ENCODE data around the gene WNT11. TPM values are rescaled to one million over a fixed set of nuclear protein-coding genes. Genes with fewer than 3 reads are reported as not detected.

Gene WNT11
- total RNA-seq, 1 donor from 2014 or later = not detected

- peak; percentile 98 for TF ChIP-seq CTCF (IDR thresholded peaks at IDR 0.05; ENCODE audit: insufficient read depth, low read length, severe bottlenecking)
- FAIRE-seq (no peak), DNase-seq (ENCODE audit: low read depth) (peak; percentile 55)
- Histone ChIP-seq H3K4me3 (ENCODE audit: low read depth, low read length) (peak overlapping the region; percentile 7), H3K36me3 (ENCODE audit: control insufficient read depth, insufficient read depth, low read length) (no peaks in the 10 kb centered on the region), H3K27me3 (ENCODE audit: control insufficient read depth, insufficient read depth, low read length) (peaks cover 43% of the 10 kb centered on the region)
These were observed 1.5 kb upstream of the WNT11 start for GRCh38 chr11:76207642-76208401.

DNA sequence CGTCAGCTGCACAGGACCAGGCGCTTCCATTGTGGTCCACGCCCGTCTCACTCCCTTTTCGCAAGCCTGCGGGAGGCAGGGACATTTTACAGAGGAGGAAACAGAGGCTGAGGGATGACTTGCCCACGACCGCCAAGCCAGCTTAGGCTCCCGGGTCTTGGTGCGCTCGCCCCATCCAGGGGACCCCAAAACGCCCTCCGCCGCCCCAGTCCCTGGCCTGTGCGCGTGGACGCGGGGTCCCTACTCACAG, 300 bp downstream of the WNT11 start:
- TF ChIP-seq CTCF (IDR thresholded peaks at IDR 0.05; ENCODE audit: insufficient read depth, low read length, severe bottlenecking) = no peak
- no peak for DNase-seq (ENCODE audit: low read depth)
- Histone ChIP-seq H3K36me3 (ENCODE audit: control insufficient read depth, insufficient read depth, low read length) (no peaks in the 10 kb centered on the region), H3K4me3 (ENCODE audit: low read depth, low read length) (peak overlapping the region; percentile 10), H3K27me3 (ENCODE audit: control insufficient read depth, insufficient read depth, low read length) (peaks cover 32% of the 10 kb centered on the region)
- FAIRE-seq = no peak

DNA sequence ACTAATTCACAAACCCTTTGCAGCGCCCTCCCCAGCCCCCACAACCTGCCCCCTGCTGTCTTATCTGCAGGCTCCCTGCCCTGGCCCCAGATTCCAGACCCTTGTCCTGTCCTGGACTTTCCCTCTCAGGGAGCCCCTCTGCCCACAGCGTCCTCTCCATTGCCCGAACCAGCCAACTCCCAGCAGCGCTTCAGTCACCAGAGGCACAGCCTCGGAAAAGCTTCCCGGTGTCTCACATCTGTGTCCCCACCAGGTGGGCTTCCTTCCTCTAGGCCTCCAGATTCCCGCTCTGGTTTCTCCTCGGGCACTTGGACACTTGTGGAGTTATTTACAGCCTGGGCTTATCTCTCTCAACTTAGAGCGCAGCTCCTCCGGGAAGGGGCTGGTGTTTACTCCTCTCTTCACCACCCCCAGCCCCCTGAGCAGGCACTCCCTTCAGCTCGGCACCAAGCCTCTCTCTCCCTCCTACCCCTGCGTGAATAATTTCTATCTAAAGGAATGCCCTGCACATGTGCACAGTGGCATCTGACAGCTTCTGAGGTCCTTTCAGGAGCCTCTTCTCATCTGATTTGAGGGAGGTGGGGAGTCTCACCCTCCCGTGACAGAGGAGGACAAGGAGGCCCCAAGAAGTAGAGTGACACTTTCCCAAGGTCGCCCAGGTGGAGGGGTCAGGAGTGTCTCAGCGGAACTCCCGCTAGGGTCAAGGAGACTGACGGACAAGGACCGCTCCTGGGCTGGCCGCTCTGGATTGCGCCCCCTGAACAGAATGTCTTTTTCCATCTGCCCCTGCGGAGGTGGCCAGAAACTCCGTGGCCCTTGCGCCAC, 838 bp downstream of the WNT11 start:
- FAIRE-seq (no peak), DNase-seq (ENCODE audit: low read depth) (no peak)
- TF ChIP-seq CTCF (IDR thresholded peaks at IDR 0.05; ENCODE audit: insufficient read depth, low read length, severe bottlenecking) = no peak
- Histone ChIP-seq H3K27me3 (ENCODE audit: control insufficient read depth, insufficient read depth, low read length) (peaks cover 30% of the 10 kb centered on the region), H3K36me3 (ENCODE audit: control insufficient read depth, insufficient read depth, low read length) (no peaks in the 10 kb centered on the region), H3K4me3 (ENCODE audit: low read depth, low read length) (no peak overlapping the region)

DNA sequence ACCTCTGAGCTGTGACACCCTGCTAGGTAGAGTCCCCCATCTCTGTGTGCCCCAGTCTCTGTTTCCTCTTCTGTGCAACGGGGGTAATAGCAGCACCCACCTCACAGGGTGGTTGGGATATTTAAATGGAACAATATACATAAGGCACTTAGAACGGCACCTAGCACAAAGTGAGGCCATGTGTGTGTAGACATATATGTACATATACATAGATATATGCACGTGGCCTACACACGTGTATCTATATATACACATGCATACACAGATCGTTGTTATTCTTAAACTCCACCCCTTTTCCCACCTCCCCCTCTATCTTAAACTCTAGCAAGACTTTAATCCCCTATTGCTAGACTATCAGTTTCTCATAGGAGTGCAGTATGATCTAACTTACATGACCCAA, 2.4 kb downstream of the WNT11 start:
- no peaks in the 10 kb centered on the region for H3K36me3 ChIP-seq (ENCODE audit: control insufficient read depth, insufficient read depth, low read length)
- no peak for TF ChIP-seq CTCF (IDR thresholded peaks at IDR 0.05; ENCODE audit: insufficient read depth, low read length, severe bottlenecking)
- FAIRE-seq = no peak
- H3K4me3 ChIP-seq (ENCODE audit: low read depth, low read length) = no peak overlapping the region
- peaks cover 22% of the 10 kb centered on the region for H3K27me3 ChIP-seq (ENCODE audit: control insufficient read depth, insufficient read depth, low read length)
- no peak for DNase-seq (ENCODE audit: low read depth)

- Histone ChIP-seq H3K4me3 (ENCODE audit: low read depth, low read length) (no peak overlapping the region), H3K27me3 (ENCODE audit: control insufficient read depth, insufficient read depth, low read length) (peaks cover 21% of the 10 kb centered on the region), H3K36me3 (ENCODE audit: control insufficient read depth, insufficient read depth, low read length) (no peaks in the 10 kb centered on the region)
- TF ChIP-seq CTCF (IDR thresholded peaks at IDR 0.05; ENCODE audit: insufficient read depth, low read length, severe bottlenecking) = no peak
- no peak for FAIRE-seq
- no peak for DNase-seq (ENCODE audit: low read depth)
These were observed 3.0 kb downstream of the WNT11 start for GRCh38 chr11:76203131-76203925.
